Stimulated activated CD8-positive, alpha-beta memory T cell treated with anti-CD3 and anti-CD28 coated beads, Interleukin-7, amount 100 ng/mL, for 48 hours (primary cell): ENCODE data around the gene CASK.
A peak's percentile ranks its signal among the peaks of the same experiment; 100 is the strongest.
"Not testable (repeated sequence)": the region's sequence is repeated elsewhere in the genome, so short reads cannot be mapped to it uniquely, and the experiment has no call there.

Source experiments
- DNase-seq, 2 donors: peaks; one replicate each; pipeline ENCODE4 v3.0.0-alpha.2; 2020; ENCODE audit warnings: low read depth in 1 of 2; ENCODE audit errors: extremely low read depth in 1 of 2

Gene CASK

DNA sequence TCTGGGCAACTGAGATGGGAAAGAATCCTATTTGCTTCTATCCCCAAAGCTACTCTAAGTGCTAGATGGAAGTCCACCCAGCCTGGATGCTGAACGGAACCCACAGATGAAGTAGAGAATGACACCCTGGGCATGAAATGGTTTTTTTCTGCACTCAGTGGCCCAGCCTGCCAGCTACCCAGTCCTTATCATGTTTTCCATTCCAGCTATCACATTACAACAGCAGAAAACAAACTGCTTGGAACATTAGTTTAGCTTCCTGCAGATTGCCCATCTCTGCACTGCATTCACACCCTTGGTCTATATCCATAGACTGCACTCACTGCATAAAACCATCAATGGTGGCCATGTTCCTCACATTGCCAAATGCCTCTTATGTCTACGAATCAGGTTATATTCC lies 397.1 kb downstream of the CASK start:
- no peak for DNase-seq

DNA sequence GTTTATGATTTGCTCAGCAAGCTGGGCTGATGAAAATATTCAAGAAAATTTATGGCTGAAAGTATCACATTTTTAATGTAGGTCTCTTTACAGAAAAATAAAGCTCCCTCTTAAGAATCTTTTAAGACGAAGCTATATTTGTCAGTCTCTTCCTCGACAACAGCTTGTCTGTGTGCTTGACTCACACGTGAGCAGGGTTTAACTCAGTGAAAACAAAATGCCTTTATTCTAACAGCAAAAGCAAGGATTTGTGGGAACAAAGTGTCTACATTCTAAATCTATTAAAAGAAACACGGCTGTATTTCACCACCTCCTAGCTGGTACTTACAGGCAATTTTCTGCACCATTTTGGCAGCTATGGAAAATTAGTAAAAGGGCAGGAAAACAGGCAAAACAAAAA lies 400.7 kb downstream of the CASK start:
- no peak for DNase-seq

DNA sequence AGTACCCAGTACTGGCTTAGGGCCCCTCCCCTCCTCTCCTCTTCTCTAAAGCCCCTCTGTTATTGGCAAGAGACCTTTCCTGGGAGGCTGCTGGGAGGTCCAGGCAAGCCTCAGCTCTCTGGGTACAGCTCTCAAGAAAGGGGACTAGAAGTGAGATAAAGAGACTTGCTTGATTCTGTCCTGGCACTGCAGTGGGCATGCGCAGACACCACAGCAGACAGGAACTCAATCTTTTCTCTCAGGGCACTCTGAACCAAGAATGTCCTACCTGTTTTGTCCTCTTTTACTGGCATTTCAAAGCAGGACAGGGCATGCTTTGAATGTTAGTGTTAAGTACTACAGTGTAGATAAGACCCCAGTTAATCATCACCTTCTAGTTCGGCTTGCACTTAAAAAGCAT lies 401.3 kb downstream of the CASK start:
- no peak for DNase-seq

GRCh38 chrX:41519468-41519867 lies 403.9 kb downstream of the CASK start:
- no peak for DNase-seq

- no peak for DNase-seq
Measured at GRCh38 chrX:41518841-41519220, 404.5 kb downstream of the CASK start.

GRCh38 chrX:41518127-41518840 lies 405.1 kb downstream of the CASK start:
- peak in 1 of 2 donors; percentile 47 for DNase-seq

DNA sequence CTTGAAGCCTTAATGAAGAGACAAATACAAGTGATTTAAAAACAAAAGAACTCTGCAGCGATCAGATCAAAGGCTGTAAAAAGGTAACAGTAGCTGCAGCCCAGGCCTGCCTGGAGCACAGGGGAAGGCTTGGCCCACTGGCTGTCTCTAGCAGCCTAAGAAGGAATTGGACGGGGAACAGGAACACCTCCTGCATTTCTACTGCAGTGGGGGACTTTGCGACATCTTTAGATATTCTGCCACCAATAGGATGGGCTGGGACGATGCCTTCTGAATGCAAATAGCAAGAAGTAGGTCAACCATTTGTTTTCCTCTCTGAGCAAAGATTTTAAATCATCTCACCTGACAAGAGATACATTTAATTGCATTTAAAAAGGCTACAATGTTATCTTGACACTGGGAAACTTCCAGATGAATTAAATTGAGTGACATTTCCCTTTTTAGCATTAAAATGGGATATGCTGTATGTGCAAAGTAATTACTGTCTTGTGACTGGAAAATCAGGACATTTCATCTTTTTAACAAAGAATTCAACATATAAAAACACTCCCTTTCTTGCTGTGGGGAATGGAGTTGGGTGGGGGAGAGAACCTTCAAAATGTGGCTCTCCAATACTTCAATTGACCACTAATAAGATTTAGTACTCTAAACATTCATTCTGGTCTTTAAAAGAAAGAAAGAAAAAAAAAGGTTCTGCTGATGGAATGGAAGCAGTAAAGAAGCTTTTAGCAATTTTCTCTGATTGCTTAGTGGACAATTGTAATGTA lies 406.2 kb downstream of the CASK start:
- no peak for DNase-seq

DNA sequence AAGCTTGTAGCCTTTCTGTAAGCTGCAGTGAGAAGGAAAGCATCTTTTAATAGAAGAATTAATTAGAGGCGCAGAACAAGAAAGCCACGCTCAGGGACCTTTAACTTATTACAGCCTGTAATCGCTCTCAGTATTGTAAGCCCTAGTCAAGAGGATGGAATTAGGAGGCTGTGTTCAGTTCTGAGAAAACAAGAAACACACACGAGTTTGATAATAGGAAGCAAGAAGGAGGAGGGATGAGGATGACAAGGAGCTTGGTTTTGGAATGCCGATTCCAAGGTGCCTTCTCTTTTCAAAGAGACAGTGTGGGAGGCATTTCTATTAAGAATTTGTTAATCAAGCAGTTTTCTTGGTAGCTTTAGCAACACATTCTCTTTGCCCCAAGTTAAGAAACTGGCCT lies 406.9 kb downstream of the CASK start:
- DNase-seq = no peak

DNA sequence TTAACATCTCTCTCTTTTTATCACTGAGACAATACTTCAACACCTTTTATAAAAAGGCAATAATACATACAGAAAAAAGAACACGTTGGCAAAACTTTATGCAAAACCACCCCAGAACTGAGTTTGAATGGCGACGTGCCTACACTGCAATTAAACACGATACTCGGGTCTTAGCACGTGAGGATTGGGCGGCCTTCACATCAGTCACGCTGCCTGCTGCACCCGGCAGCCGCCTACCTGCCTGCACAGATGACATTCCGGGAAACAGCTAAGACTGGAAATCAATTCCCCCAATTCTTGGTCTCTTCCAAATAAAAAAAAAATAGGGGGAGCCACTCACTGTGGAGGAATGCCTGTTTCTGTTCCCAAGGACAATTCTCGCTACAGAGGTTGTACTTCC lies 408.0 kb downstream of the CASK start:
- no peak for DNase-seq

- DNase-seq = no peak
Measured at GRCh38 chrX:41514179-41514578, 409.2 kb downstream of the CASK start.

DNA sequence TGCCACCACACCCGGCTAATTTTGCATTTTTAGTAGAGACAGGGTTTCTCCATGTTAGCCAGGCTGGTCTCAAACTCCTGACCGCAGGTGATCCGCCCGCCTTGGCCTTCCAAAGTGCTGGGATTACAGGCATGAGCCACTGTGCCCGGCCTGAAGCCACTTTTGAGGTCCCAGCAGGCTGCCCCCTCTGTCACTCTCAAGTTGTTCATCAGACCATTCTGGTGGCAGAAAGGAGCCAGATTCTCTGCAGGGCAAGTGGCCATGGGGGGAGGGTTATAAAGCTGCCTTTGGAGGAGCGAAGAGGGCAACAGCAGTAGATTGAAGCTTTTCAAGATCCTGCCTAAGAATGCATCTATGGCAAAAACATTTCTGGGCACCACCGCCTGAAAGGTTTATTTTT lies 410.5 kb downstream of the CASK start:
- DNase-seq = not testable (repeated sequence)

- DNase-seq = peak in 1 of 2 donors; percentile 6
Measured at GRCh38 chrX:41512394-41512793, 411.0 kb downstream of the CASK start.

- no peak for DNase-seq
Measured at GRCh38 chrX:41507919-41508318, 415.4 kb downstream of the CASK start.

DNA sequence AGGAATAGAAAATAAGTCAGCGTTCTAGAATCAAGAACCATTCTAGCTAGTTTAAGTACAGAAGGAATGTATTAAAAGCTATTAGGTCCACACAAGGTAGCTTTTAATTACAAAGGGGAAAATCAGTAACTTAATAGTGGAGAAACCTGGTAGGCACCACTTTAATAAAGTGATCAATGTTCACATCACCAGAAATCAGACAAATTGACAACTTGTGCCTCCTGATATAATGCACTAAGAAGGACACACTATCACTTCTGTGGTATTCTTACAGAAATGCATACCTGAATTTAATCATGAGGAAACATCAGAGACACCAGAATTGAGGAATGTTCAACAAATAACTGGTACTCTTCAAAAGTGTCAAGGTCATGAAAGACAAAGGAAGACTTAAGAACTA lies 421.4 kb downstream of the CASK start:
- DNase-seq = no peak

DNA sequence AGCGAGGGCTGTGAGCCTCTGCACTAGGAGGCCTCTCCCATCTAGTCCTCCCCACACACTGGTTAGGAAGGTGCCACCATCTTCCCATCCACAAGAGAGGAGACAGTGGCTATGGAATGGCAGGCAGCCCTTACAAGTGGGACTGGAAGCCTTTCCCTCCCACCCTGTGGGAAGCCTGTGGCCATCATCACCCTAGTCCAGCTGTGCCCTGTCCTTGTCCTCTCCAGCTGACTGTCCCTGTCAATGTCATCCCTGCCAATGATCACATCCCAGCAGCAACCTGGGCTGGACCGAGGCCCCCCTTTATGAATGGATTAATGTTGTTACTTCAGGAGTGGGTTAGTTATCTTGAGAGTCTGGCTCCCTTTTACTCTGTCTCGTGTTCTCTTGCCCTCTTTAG lies 423.4 kb downstream of the CASK start:
- no peak for DNase-seq

DNA sequence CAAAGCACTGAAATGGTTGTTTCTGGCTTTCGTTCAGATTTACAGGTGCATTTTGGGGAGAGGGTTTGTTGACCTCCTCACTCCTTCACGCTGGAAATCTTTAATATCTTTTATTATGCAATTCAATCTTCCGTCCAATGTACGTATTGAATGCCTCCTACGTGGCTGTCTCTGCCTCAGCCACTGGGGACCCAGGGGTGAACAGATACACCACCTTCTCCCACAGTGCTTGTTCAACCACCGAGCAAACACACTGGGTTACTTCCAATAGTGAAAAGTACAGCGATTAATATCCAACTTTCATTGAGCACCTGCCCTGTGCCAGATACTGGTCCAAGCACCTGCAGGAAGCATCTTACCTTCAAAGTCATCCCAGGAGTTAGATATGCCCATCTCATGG lies 424.2 kb downstream of the CASK start:
- no peak for DNase-seq

GRCh38 chrX:41491267-41492004 lies 431.9 kb downstream of the CASK start:
- DNase-seq = no peak

- DNase-seq = no peak
Measured at GRCh38 chrX:41490446-41490845, 432.9 kb downstream of the CASK start.

DNA sequence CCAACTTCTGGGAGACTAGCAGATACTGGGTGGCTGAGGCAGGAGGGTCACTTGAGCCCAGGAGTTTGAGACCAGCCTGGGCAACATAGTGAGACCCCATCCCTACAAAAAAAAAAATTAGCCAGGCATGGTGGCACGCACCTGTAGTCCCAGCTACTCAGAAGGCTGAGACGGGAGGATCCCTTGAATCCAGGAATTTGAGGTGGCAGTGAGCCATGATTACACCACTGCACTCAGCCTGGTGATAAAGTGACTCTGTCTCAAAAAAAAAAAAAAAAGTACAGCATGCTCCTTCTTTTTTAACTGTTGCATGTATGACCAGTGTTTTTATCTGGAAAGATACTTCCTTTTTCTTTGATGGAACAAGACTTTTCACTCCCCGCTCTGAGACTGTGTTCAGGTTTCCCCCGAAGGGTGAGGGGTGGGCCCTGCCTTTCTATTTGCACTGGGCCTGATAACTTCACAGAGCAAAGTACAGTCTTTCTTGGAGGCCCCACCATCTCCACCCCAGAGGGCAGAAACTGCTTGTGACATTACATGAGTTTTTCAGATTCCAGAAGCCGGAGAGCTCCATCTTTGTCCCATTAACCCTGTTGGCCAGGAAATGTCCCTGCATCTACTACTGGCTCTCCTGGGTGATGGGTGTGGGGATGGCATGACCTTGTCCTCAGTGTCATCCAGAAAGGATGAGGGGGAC lies 441.1 kb downstream of the CASK start:
- DNase-seq = no peak

- DNase-seq = peak in 1 of 2 donors; percentile 6
Measured at GRCh38 chrX:41481264-41482109, 441.9 kb downstream of the CASK start.
